HEK293 (cell line): ENCODE measurements around the gene DDC.

ENCODE experiments used
- CTCF ChIA-PET: fragments of 350-600 bp; formaldehyde crosslinking; extraction: SDS; loops from one replicate; lab custom pipeline; 2021; ENCODE audit warnings: antibody characterized with exemption; lab: Yijun Ruan, JAX
- POLR2A ChIA-PET: fragments of 300-600 bp; formaldehyde crosslinking; extraction: SDS; loops from one replicate; lab custom pipeline; 2020; ENCODE audit warnings: antibody characterized with exemption, inconsistent platforms; lab: Yijun Ruan, JAX
- H3K27ac ChIP-seq: fragments of 200-500 bp; sonication (Bioruptor generic); 2 replicates; pipeline ENCODE4 v1.5.1; 2014; ENCODE audit warnings: low read depth, low read length, control low read depth, inconsistent platforms; ENCODE audit errors: extremely low read depth
- H3K36me3 ChIP-seq, 2 experiments: fragments of 200-500 bp in 1 of 2; sonication (Bioruptor generic) in 1 of 2; 1 replicate in 1 of 2; 2 replicates in 1 of 2; pipeline ENCODE4 v1.5.1; 2014 to 2017; ENCODE audit warnings: inconsistent platforms in 2 of 2, low read length in 2 of 2; ENCODE audit not compliant: control insufficient read depth in 2 of 2, insufficient read depth in 1 of 2
- H3K4me1 ChIP-seq: fragments of 200-500 bp; sonication (Bioruptor generic); 2 replicates; pipeline ENCODE4 v1.5.1; 2014; ENCODE audit warnings: mild to moderate bottlenecking, low read length, inconsistent platforms; ENCODE audit not compliant: control insufficient read depth, insufficient read depth
- H3K4me3 ChIP-seq: 2 replicates; pipeline ENCODE4 v1.5.1; 2011; ENCODE audit warnings: low read depth, mild to moderate bottlenecking, control low read depth, low read length, moderate library complexity
- H3K9me3 ChIP-seq: fragments of 200-500 bp; sonication (Bioruptor generic); 2 replicates; pipeline ENCODE4 v1.5.1; 2014; ENCODE audit warnings: low read depth, low read length, inconsistent platforms; ENCODE audit not compliant: control insufficient read depth, insufficient read depth
- EGR2 ChIP-seq: fragments of 450-650 bp; formaldehyde crosslinking; IDR thresholded peaks from 2 replicates; pipeline ENCODE4 v1.5.1; 2016; ENCODE audit warnings: low read depth, missing biosample characterization, missing genetic modification characterization
- GLIS1 ChIP-seq: fragments of 450-650 bp; formaldehyde crosslinking; IDR thresholded peaks from 2 replicates; pipeline ENCODE4 v1.5.1; 2016; ENCODE audit warnings: missing biosample characterization, missing genetic modification characterization
- KLF10 ChIP-seq: fragments of 450-650 bp; IDR thresholded peaks from 2 replicates; pipeline ENCODE4 v1.5.1; 2018; ENCODE audit warnings: missing biosample characterization, mild to moderate bottlenecking, missing genetic modification characterization
- MZF1 ChIP-seq: fragments of 450-650 bp; formaldehyde crosslinking; IDR thresholded peaks from 2 replicates; pipeline ENCODE4 v1.5.1; 2017; ENCODE audit warnings: missing biosample characterization, missing genetic modification characterization, borderline replicate concordance
- PRDM2 ChIP-seq: fragments of 450-650 bp; formaldehyde crosslinking; IDR thresholded peaks from 2 replicates; pipeline ENCODE4 v1.5.1; 2016; ENCODE audit warnings: missing biosample characterization, missing genetic modification characterization, borderline replicate concordance
- SALL2 ChIP-seq: fragments of 450-650 bp; formaldehyde crosslinking; IDR thresholded peaks from 2 replicates; pipeline ENCODE4 v1.5.0; 2017; ENCODE audit warnings: missing biosample characterization, mild to moderate bottlenecking, missing genetic modification characterization, borderline replicate concordance
- ZBTB1 ChIP-seq: fragments of 450-650 bp; formaldehyde crosslinking; IDR thresholded peaks from 2 replicates; pipeline ENCODE4 v1.5.1; 2016; ENCODE audit warnings: missing biosample characterization, missing genetic modification characterization
- ZNF121 ChIP-seq: fragments of 450-650 bp; formaldehyde crosslinking; IDR thresholded peaks from 2 replicates; pipeline ENCODE4 v1.5.1; 2016; ENCODE audit warnings: missing biosample characterization, missing genetic modification characterization
- ZNF202 ChIP-seq: fragments of 450-650 bp; formaldehyde crosslinking; IDR thresholded peaks from 2 replicates; pipeline ENCODE4 v1.5.1; 2016; ENCODE audit warnings: missing biosample characterization, missing genetic modification characterization, borderline replicate concordance
- ZNF280D ChIP-seq: fragments of 450-650 bp; formaldehyde crosslinking; IDR thresholded peaks from 2 replicates; pipeline ENCODE4 v1.5.1; 2016; ENCODE audit warnings: missing biosample characterization, missing genetic modification characterization
- ZNF311 ChIP-seq: fragments of 450-650 bp; formaldehyde crosslinking; IDR thresholded peaks from 2 replicates; pipeline ENCODE4 v1.5.1; 2017; ENCODE audit warnings: missing biosample characterization, missing genetic modification characterization, borderline replicate concordance
- ZNF433 ChIP-seq: fragments of 450-650 bp; formaldehyde crosslinking; IDR thresholded peaks from 2 replicates; pipeline ENCODE4 v1.5.1; 2016; ENCODE audit warnings: missing biosample characterization, missing genetic modification characterization, low read depth
- ZNF529 ChIP-seq: fragments of 450-650 bp; formaldehyde crosslinking; IDR thresholded peaks from 2 replicates; pipeline ENCODE4 v1.5.1; 2017; ENCODE audit warnings: missing genetic modification characterization, missing biosample characterization; ENCODE audit not compliant: insufficient replicate concordance
- ZNF792 ChIP-seq: fragments of 450-650 bp; formaldehyde crosslinking; IDR thresholded peaks from 2 replicates; pipeline ENCODE4 v1.5.1; 2016; ENCODE audit warnings: missing biosample characterization, missing genetic modification characterization
- ZNF843 ChIP-seq: fragments of 450-650 bp; formaldehyde crosslinking; IDR thresholded peaks from 2 replicates; pipeline ENCODE4 v1.5.1; 2016; ENCODE audit warnings: missing biosample characterization, missing genetic modification characterization
- TF ChIP-seq, protein P1 (sequence below): fragments of 450-650 bp; formaldehyde crosslinking; IDR thresholded peaks from 2 replicates; pipeline ENCODE4; 2016; ENCODE audit warnings: missing biosample characterization, missing genetic modification characterization
- TF ChIP-seq, protein P2 (sequence below): fragments of 450-650 bp; formaldehyde crosslinking; IDR thresholded peaks from 2 replicates; pipeline ENCODE4 v1.5.1; 2016; ENCODE audit warnings: missing biosample characterization, missing genetic modification characterization

Gene DDC

GRCh38 chr7:50555594-50556140 is 9.5 kb downstream of the DDC start:
- ChIA-PET POLR2A (no interaction called here), CTCF (no interaction called here)
- H3K9me3 ChIP-seq: no peaks in the 10 kb centered on the region
- H3K27ac ChIP-seq: no peak overlapping the region
- no peaks in the 10 kb centered on the region for H3K4me1 ChIP-seq
- H3K4me3 ChIP-seq: no peak overlapping the region
- no peaks in the 10 kb centered on the region for H3K36me3 ChIP-seq
- TF ChIP-seq, protein P1, sequence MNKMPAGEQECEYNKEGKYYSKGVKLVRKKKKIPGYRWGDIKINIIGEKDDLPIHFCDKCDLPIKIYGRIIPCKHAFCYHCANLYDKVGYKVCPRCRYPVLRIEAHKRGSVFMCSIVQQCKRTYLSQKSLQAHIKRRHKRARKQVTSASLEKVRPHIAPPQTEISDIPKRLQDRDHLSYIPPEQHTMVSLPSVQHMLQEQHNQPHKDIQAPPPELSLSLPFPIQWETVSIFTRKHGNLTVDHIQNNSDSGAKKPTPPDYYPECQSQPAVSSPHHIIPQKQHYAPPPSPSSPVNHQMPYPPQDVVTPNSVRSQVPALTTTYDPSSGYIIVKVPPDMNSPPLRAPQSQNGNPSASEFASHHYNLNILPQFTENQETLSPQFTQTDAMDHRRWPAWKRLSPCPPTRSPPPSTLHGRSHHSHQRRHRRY (tag by site-specific recombination): no peak
- TF ChIP-seq ZNF529 (tag by site-specific recombination): no peak
- TF ChIP-seq, protein P2, sequence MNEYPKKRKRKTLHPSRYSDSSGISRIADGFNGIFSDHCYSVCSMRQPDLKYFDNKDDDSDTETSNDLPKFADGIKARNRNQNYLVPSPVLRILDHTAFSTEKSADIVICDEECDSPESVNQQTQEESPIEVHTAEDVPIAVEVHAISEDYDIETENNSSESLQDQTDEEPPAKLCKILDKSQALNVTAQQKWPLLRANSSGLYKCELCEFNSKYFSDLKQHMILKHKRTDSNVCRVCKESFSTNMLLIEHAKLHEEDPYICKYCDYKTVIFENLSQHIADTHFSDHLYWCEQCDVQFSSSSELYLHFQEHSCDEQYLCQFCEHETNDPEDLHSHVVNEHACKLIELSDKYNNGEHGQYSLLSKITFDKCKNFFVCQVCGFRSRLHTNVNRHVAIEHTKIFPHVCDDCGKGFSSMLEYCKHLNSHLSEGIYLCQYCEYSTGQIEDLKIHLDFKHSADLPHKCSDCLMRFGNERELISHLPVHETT (tag by site-specific recombination): no peak
- no peak for TF ChIP-seq ZNF792 (tag by site-specific recombination)
- no peak for TF ChIP-seq ZNF202
- TF ChIP-seq ZNF280D (tag by site-specific recombination): no peak
- no peak for TF ChIP-seq ZBTB1
- no peak for TF ChIP-seq ZNF121 (tag by site-specific recombination)
- TF ChIP-seq GLIS1: no peak
- no peak for TF ChIP-seq ZNF433 (tag by site-specific recombination)
- no peak for TF ChIP-seq SALL2 (tag by site-specific recombination)
- TF ChIP-seq MZF1: no peak
- no peak for TF ChIP-seq ZNF843 (tag by site-specific recombination)
- no peak for TF ChIP-seq KLF10
- TF ChIP-seq EGR2: no peak
- no peak for TF ChIP-seq ZNF311 (tag by site-specific recombination)
- TF ChIP-seq PRDM2 (tag by site-specific recombination): no peak
